Rectal smooth muscle tissue (tissue), 1 donor: Measurements from ENCODE around the gene GCNT2.
A peak's percentile ranks its signal among the peaks of the same experiment; 100 is the strongest.
"Not testable (repeated sequence)": the region's sequence is repeated elsewhere in the genome, so short reads cannot be mapped to it uniquely, and the experiment has no call there.

ENCODE experiments used
- H3K27ac ChIP-seq: one replicate; pipeline ENCODE4 v1.7.0; 2013; ENCODE audit warnings: low read depth, low read length, inconsistent platforms
- H3K27me3 ChIP-seq: one replicate; pipeline ENCODE4 v1.7.0; 2013; ENCODE audit warnings: low read length; ENCODE audit not compliant: control insufficient read depth, insufficient read depth
- H3K36me3 ChIP-seq: one replicate; pipeline ENCODE4 v1.7.0; 2013; ENCODE audit warnings: low read length; ENCODE audit not compliant: control insufficient read depth, insufficient read depth
- H3K4me1 ChIP-seq: one replicate; pipeline ENCODE4 v1.7.0; 2013; ENCODE audit warnings: low read length; ENCODE audit not compliant: control insufficient read depth, insufficient read depth
- H3K4me3 ChIP-seq: one replicate; pipeline ENCODE4 v1.7.0; 2013; ENCODE audit warnings: low read length
- H3K9ac ChIP-seq: one replicate; pipeline ENCODE4 v1.7.0; 2013; ENCODE audit warnings: low read length

The GCNT2 gene

GRCh38 chr6:10589983-10590382 lies 68.8 kb downstream of the GCNT2 start:
- peaks cover 13% of the 10 kb centered on the region for H3K4me1 ChIP-seq
- H3K27me3 ChIP-seq = no peaks in the 10 kb centered on the region
- H3K27ac ChIP-seq = no peak overlapping the region
- H3K36me3 ChIP-seq = no peaks in the 10 kb centered on the region
- H3K4me3 ChIP-seq = no peak overlapping the region
- no peak overlapping the region for H3K9ac ChIP-seq

DNA sequence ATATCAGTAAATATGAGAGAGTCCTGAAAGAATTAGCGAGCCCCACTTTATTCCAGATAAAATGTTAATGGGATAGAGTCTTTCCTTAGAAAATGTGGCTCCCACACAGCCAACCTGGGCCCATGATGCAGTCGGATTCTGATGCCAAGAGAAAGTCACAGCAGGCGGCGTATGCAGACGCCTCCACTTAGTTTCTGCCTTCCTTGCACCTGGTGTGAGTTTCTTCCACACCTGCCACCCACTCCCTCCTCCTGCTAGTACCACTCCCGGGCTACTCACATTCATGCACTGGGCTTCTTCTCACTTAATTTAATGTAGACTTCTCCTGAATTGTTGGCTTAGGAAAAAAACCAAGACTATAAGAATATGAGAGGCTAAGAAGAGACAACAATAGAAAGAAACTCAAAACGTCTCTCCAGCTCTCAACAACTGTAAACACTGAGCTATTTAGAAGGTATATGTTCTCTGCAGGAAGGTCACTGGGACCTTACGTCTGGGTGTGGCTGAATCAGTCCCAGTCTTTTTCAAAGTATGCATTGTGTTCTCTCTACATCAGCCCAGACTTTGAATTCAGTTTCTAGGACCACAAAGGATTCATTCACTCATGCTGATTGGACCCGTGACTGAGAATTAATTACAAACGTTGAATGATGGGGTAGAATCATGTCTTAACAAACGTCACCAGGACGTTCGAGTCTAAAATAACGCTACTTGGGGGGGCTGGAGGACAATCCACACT lies 70.4 kb downstream of the GCNT2 start:
- no peak overlapping the region for H3K27ac ChIP-seq
- H3K36me3 ChIP-seq = no peaks in the 10 kb centered on the region
- no peaks in the 10 kb centered on the region for H3K27me3 ChIP-seq
- H3K4me1 ChIP-seq = peaks cover 13% of the 10 kb centered on the region
- H3K4me3 ChIP-seq = no peak overlapping the region
- no peak overlapping the region for H3K9ac ChIP-seq

DNA sequence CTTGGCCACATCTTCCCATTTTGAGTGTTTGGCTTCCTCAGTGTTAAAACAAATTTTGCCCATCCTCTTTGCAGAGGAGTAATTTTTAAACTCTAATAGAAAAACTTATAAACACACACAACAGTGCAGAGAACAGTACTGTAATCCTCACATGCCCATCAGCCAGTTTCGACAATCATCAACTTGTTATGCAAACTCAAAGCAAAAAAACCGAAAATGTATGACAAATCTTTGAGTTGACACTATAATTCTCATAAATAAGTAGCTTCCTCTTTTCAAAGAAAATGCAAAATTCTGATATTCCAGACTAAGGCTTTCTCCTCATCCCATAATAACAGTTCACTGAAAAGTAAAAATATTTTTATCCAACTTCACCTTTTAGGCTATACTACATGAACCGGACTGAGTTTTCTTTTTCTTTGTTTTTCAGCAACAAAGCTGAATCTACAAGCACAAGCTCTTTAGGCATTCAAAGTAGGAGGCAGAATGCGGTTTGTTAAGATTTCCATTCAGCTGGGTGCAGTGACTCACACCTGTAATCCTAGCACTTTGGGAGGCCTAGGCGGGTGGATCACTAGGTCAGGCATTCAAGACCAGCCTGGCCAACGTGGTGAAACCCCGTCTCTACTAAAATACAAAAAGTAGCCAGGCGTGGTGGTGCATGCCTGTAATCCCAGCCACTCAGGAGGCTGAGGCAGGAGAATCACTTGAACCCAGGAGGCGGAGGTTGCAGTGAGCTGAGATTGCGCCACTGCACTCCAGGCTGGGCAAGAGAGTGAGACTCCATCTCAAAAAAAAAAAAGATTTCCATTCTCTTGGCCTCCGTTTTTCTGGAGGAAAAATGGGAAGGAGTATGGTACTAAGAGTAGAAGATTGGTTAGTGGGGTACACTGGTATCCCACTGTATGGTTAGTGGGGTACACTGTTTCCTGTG lies 74.8 kb downstream of the GCNT2 start:
- no peaks in the 10 kb centered on the region for H3K36me3 ChIP-seq
- no peak overlapping the region for H3K27ac ChIP-seq
- no peak overlapping the region for H3K4me3 ChIP-seq
- no peak overlapping the region for H3K9ac ChIP-seq
- H3K4me1 ChIP-seq = peaks cover 4% of the 10 kb centered on the region
- H3K27me3 ChIP-seq = no peaks in the 10 kb centered on the region

GRCh38 chr6:10597499-10598001 lies 76.4 kb downstream of the GCNT2 start:
- Histone ChIP-seq H3K4me1 (peaks cover 4% of the 10 kb centered on the region), H3K4me3 (no peak overlapping the region), H3K9ac (no peak overlapping the region), H3K27ac (peak overlapping the region; percentile 8), H3K27me3 (no peaks in the 10 kb centered on the region), H3K36me3 (no peaks in the 10 kb centered on the region)

DNA sequence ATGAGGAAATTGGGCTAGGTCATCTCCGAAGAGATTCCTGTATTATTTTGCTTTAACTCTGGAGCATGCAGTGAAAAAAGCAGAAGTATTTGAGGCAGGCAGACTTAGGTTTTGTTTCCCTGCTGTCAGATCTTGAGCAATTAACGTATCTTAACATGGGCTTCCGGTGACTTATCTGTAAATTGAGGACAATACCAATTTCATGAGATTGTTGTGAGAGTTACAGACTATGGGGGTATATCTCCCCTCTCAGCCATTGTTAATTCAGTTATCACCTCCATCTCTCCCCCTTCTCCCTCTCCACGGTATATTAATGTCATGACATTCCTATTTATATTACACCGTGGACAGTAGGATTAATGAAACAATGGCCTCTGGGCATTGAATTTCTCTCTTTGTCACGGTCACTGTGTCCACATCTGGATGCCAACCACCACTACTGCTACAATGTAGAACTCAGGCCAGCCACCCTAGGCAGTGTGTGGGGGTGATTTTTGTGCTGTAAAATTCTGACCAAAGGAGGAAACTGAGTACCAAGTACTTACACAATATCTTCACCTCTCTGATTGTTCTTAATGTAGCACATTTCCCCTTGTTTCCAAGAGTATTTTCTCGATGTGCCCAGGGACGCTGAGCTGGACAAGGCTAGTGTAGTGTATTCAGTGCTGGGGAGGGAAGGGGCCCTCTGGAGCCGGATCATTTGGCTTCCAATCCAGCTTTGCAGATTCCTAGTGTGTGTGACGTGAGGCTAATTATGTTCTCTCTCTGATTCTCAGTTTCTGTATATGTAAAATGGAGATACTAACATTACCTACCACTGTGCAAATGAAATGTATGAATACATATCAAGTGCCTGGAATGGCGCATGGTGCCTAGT lies 77.2 kb downstream of the GCNT2 start:
- H3K9ac ChIP-seq = no peak overlapping the region
- H3K27me3 ChIP-seq = no peaks in the 10 kb centered on the region
- no peak overlapping the region for H3K4me3 ChIP-seq
- no peak overlapping the region for H3K27ac ChIP-seq
- peaks cover 7% of the 10 kb centered on the region for H3K4me1 ChIP-seq
- no peaks in the 10 kb centered on the region for H3K36me3 ChIP-seq

- Histone ChIP-seq H3K27me3 (no peaks in the 10 kb centered on the region), H3K36me3 (no peaks in the 10 kb centered on the region), H3K9ac (no peak overlapping the region), H3K4me3 (no peak overlapping the region), H3K27ac (no peak overlapping the region), H3K4me1 (peaks cover 7% of the 10 kb centered on the region)
Observed at GRCh38 chr6:10599046-10599445, 77.9 kb downstream of the GCNT2 start.

- H3K4me3 ChIP-seq, H3K9ac ChIP-seq, H3K27ac ChIP-seq, H3K36me3 ChIP-seq, H3K4me1 ChIP-seq, H3K27me3 ChIP-seq: not testable (repeated sequence)
Observed at GRCh38 chr6:10600681-10601080, 79.5 kb downstream of the GCNT2 start.

GRCh38 chr6:10603219-10603618 lies 82.1 kb downstream of the GCNT2 start:
- H3K27ac ChIP-seq = no peak overlapping the region

GRCh38 chr6:10609038-10609437 lies 87.9 kb downstream of the GCNT2 start:
- Histone ChIP-seq H3K9ac (no peak overlapping the region), H3K27ac (no peak overlapping the region), H3K4me1 (peaks cover 26% of the 10 kb centered on the region), H3K27me3 (no peaks in the 10 kb centered on the region), H3K4me3 (no peak overlapping the region), H3K36me3 (no peaks in the 10 kb centered on the region)

More at GRCh38 chr6:10603219-10603618, 82.1 kb downstream of the GCNT2 start:
- Histone ChIP-seq H3K9ac (no peak overlapping the region), H3K27me3 (no peaks in the 10 kb centered on the region), H3K36me3 (no peaks in the 10 kb centered on the region), H3K4me3 (no peak overlapping the region), H3K4me1 (peaks cover 5% of the 10 kb centered on the region)

- H3K4me1 ChIP-seq = peaks cover 28% of the 10 kb centered on the region
- no peak overlapping the region for H3K4me3 ChIP-seq
- H3K27ac ChIP-seq = peak overlapping the region; percentile 36
- H3K27me3 ChIP-seq = no peaks in the 10 kb centered on the region
- H3K9ac ChIP-seq = no peak overlapping the region
- no peaks in the 10 kb centered on the region for H3K36me3 ChIP-seq
Observed at GRCh38 chr6:10610289-10610688, 89.1 kb downstream of the GCNT2 start.

- H3K27ac ChIP-seq = peak overlapping the region; percentile 52
- no peak overlapping the region for H3K4me3 ChIP-seq
- no peak overlapping the region for H3K9ac ChIP-seq
- H3K36me3 ChIP-seq = no peaks in the 10 kb centered on the region
- H3K4me1 ChIP-seq = peaks cover 28% of the 10 kb centered on the region
- no peaks in the 10 kb centered on the region for H3K27me3 ChIP-seq
Observed at GRCh38 chr6:10612161-10612560, 91.0 kb downstream of the GCNT2 start.

GRCh38 chr6:10613077-10613476 lies 91.9 kb downstream of the GCNT2 start:
- H3K27ac ChIP-seq = peak overlapping the region; percentile 62
- no peaks in the 10 kb centered on the region for H3K36me3 ChIP-seq
- no peak overlapping the region for H3K9ac ChIP-seq
- H3K4me1 ChIP-seq = peaks cover 28% of the 10 kb centered on the region
- no peaks in the 10 kb centered on the region for H3K27me3 ChIP-seq
- no peak overlapping the region for H3K4me3 ChIP-seq
